Activated T-cell treated with anti-CD3 and anti-CD28 coated beads for 48 hours (primary cell): ENCODE results near the gene INPP5F.
A peak's percentile ranks its signal among the peaks of the same experiment; 100 is the strongest.
"Not testable (repeated sequence)": the region's sequence is repeated elsewhere in the genome, so short reads cannot be mapped to it uniquely, and the experiment has no call there.

Source experiments
- DNase-seq: peaks from one replicate; pipeline ENCODE4 v3.0.0-alpha.2; 2020; ENCODE audit warnings: low read depth

INPP5F gene

DNA sequence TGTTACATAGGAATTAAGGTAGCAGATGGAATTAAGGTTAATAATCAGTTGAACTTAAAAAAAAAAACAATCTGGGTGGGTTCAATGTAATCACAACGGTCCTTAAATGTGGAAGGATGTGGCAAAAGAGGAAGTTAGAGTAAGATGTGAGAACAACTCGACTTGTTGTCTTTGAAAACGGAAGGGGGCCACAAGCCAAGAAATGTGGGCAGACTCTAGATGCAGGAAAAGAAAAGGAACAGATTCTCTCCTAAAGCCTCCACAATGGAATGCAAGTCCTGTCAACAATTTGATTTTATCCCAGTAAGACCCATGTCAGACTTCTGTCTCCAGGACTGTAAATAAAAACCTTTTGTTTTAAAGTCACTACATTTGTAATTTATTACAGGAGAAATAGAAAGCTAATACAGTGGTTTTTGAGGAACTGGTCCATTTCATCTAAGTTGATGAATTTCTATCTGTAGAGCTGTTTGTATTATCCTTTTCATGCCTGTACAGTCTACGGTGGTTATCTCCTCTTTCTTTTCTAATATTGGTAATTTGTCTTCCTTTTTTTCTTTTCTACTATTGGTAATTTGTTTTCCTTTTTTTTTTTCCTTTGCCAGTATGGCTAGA is 138.2 kb downstream of the INPP5F start:
- no peak for DNase-seq

DNA sequence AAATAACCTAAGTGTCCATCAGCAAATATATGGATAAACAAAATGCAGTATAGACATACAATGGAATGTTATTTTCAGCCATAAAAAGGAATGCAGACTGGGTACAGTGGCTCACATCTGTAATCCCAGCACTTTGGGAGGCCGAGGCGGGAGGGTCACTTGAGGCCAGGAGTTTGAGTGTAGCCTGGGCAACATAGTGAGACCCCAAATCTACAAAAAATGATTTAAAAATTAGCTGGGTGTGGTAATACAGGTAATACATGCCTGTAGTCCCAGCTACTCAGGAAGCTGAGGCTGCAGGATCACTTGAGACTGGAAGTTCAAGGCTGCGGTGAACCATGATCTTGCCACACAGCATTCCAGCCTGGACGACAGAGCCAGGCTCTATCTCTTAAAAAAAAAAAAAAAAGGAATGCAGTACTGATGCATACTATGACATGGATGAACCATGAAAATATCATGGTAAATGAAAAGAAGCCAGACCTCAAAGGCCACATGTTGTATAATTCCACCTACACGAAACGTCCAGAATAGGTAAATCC is 139.9 kb downstream of the INPP5F start:
- no peak for DNase-seq

- DNase-seq: no peak
These were observed 141.5 kb downstream of the INPP5F start for GRCh38 chr10:119867317-119867716.

DNA sequence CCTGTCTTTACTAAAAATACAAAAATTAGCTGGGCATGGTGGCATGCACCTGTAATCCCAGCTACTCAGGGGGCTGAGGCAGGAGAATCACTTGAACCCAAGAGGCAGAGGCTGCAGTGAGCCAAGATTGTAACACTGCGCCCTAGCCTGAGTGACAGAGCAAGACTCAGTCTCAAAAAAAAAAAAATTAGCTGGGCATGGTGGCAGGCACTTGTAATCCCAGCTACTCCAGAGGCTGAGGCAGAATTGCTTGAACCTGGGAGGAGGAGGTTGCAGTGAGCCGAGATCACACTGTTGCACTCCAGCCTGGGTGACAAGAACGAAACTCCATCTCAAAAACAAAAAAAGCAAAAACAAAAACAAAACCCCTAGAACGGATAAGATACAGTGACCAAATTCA is 143.5 kb downstream of the INPP5F start:
- not testable (repeated sequence) for DNase-seq

DNA sequence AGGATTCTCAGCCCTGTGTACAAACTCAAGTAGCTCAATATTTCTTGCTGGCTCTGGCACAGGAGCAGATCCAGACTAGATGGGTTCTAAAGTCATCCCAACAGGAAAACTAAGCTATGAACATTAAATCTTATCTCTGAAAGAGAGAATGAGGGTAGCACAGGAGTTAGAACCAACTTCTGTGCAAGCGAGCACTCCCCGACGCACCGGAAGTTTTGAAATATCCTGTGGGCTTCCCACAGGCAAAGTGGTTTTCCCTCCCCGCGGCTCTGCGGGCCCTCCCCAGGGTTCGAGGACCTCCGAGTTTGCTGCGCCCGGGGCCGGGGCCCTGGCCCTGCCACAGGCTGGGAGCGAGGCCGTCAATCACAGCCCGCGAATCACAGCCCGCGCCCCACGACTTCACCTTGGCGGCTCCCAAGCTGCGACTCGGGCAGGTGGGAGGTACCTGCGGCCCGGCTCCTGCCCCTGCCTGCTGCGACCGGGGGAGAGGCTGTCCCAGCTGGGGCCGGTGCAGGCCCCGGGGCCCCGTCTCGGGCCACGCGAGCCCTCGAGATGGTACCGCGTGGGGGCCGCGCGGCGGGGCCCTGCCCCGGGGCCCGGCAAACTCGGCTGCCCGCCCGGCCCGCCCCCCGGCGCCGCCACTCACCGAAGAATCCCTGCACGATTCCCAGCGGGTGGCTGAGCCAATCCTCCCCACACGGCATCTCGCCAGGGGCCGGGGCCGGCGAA is 146.2 kb downstream of the INPP5F start:
- DNase-seq: peak; percentile 51

DNA sequence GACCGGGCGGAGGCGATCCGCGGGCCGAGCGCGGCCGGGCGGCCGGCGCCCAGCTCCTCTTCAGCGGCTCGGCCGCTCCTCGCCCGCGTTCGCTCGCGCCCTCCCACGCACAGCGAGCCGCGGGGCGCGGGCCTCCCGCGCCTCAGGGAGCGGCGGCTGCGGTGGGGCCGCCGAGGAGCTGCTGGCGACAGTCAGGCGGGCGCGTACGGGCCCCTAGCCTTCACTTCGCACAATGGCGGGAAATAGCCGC is 146.7 kb downstream of the INPP5F start, which contains the start of gene MCMBP:
TSS of gene MCMBP (minus strand) at position 234 of the 250 bp plus-strand sequence. CDS start 259 bp downstream, outside the sequence.
- no peak for DNase-seq

DNA sequence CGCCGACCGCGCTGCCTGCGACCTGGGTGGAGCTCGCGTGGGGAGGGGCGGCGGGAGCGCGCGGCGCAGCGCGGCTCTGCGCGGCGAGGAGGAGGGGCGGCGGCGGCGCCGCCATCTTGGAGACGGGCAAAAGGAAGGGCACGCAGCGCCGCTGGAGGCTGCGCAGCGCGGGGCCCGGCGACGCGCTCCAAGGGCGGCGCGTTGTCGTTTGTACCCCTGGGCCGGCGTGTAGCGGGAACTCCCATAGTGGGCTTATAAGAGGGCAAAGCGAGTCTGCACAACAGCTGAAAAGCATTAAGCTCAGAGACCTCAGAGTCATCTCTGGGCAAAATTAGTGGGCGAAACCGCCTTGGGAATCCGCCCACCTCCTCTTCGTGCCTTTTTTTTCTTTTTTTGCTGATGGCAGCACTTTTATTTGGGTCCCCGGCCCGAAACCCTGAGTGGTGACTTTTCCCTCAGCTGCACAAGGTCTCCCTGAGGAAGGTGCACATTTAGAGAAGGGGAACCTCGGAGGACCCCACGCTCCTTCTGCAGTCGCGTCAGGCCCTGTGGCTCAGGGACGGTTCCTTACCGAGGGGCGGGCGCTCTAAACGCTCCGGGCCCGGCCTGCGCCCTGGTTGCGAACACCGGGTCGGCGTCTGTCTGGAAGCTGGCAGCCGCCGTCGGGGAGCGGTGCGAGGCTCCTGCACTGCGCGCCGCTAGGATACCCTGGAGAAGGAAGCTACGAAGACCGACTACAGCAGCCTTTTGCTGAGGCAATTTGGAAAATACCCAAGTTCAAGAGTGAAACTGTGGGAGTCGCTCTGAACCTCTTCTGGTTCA is 147.2 kb downstream of the INPP5F start:
- peak; percentile 90 for DNase-seq

DNA sequence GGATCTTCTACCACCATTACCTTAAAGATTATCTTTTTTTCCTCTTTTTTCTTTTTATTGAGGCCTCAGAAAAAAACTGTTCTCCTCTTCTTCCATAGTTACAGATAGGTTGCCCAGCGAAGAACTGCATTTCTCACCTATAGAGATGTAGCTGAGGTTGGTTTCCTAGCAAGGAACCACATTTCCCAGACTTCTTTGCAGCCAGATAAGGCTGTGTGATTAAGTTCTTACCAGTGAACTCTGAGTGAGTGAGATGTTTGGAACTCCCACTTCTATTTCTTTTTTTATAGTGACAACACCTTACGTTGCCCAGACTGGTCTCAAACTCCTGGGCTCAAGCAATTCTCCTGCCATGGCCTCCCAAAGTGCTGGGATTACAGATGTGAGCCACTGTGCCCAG is 152.7 kb downstream of the INPP5F start:
- no peak for DNase-seq
